HG02981 (cell line): ENCODE results near the gene KRTAP29-1.

Experiments used
- ATAC-seq: cut with Tn5 transposase; IDR thresholded peaks from one replicate; pipeline ENCODE4 v1.9.1; 2021; ENCODE audit warnings: mild to moderate bottlenecking, moderate library complexity; ENCODE audit not compliant: unreplicated experiment

The KRTAP29-1 gene

GRCh38 chr17:41329279-41329948 is 26.8 kb upstream of the KRTAP29-1 start:
- ATAC-seq, result no peak

- ATAC-seq, result no peak
These were observed 25.6 kb upstream of the KRTAP29-1 start for GRCh38 chr17:41328207-41328606.

GRCh38 chr17:41327411-41328120 is 24.9 kb upstream of the KRTAP29-1 start:
- no peak for ATAC-seq

DNA sequence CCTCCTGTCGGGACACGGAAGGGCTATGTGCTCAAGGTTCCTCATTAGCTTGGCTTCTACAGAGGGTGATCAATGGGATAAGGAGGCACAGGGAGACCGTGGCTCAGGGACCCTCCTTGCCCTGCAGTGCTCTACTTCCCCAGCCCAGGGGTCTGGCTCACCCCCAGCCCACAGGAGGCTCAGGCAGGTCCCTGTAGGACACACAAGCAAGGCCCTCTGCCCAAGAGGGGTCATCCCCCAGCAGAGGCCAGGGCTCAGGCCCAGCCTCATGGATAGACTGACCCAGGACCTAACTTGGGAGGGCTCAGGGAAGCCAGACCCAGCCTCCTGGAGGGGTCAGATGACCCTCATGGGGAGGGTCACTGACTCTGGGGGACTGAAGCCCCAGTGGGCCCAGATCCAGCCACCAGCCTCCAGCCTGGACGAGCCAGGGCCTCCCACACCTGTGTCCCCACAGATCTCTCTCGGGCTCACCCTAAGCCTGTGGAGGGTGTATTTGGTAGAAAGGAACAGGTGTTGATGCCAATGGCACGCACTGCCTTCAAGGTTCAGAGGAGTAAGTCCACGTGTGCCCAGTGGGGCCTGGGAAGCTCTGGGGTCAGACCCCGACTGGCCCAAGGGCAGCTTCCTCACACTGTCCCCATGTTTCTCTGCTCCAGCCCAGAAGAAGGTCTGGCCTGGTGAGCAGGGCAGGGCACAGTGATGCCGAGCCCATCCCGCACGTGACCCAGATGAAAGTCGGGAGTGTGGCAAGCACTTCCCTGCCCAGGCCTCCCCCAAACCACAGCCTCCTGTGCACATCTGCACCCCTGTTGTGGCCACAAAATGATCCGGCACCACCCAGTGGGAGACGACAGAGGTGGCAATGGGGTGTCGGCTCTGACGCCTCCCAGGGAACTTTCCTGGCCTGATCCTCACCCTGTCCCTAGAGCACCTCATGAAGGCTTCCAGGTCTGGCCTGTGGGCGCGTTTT is 23.8 kb upstream of the KRTAP29-1 start:
- no peak for ATAC-seq

GRCh38 chr17:41325611-41326010 is 23.0 kb upstream of the KRTAP29-1 start:
- ATAC-seq, result no peak

- no peak for ATAC-seq
These were observed 22.5 kb upstream of the KRTAP29-1 start for GRCh38 chr17:41325126-41325525.

- ATAC-seq, result no peak
These were observed 21.8 kb upstream of the KRTAP29-1 start for GRCh38 chr17:41324180-41325075.

DNA sequence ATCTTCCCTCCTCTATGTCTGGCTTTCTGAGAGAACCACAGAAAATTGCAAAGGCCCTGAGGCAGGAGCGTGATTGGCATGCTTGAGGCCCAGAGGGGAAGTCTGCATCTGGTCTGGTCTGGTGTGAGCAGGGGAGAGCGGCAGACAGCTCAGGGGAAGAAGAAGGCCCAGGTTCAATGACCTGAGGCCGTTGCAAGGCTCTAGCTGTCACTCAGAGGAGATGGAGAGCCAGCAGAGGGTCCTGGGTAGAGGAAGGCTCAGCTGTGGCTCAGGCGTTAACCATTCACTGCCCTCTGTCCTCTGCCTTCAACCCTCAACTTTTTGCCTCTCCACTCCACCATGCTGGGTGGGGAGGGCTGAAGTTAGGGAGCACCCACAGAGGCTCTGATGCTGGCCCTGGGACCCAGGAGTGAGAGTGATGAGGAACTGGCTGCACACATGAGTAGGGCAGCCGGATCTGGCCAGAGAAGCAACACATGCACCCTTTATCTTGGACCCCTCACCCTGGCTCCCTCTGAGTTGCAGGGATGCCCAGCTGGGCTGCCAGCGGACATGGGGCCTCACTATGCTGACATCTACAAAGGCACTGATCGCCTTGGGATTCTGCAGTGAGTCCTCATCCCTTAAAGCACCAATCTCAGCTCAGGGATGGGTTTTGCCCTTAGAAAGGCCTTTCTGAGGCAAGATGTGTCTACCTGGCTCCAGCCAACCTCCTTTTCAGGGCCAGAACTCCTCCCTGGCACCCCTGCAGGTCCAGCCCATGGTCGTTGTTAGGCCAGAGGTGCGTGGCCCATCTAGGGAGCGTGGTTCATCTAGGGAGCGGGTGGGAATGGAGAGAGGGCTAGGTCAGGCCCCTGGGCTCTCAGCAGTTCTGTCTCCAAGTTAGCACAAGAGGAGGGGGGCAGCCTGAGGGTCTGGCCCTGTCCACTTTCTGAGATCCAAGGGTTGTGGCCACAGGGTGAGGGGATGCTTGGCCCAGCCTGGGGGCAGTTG is 20.5 kb upstream of the KRTAP29-1 start:
- ATAC-seq, result no peak

GRCh38 chr17:41322094-41322902 is 19.6 kb upstream of the KRTAP29-1 start:
- no peak for ATAC-seq

DNA sequence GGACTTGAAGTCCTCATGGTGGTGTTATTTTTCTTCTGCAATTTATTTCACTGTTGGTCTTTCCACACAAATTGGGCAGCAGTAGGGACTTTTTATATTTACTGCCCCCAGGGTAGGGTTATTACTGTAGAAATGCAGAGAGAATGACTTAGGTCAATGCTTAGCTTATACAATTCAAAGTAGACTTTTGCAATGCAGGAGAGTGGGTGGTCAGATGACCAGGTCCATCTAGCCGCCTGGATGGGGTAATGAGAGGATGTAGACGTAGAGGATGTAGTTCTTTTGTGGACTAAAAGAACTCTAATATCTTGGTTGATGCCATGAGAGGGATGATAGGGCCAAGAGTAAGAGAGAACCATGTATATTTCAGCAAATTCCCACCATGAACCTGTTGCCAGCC is 15.6 kb upstream of the KRTAP29-1 start:
- no peak for ATAC-seq

GRCh38 chr17:41315814-41316445 is 13.3 kb upstream of the KRTAP29-1 start:
- no peak for ATAC-seq

GRCh38 chr17:41315204-41315794 is 12.6 kb upstream of the KRTAP29-1 start, which contains the start of gene KRTAP17-1:
KRTAP17-1 (minus strand) TSS chr17:41315710; CDS start chr17:41315650, 60 bp downstream.
- no peak for ATAC-seq

DNA sequence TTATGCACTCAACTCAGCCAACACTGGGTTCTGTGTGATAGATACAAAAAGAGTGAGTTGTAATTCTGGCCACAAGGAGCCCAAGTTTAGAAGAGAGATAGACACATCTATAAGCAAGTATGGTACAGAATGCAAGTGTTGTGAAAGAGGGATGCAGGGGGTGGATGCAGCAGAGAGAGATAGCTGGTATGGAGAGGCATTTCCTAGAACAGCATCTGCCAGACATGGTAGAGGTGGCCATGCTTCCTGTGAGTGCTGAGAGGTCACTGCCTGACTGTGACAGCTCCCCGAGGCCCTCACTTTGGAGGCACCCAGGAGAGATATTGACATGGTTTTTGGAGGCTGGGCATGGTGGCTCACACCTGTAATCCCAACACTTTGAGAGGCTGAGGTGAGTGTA is 8.5 kb upstream of the KRTAP29-1 start:
- no peak for ATAC-seq

DNA sequence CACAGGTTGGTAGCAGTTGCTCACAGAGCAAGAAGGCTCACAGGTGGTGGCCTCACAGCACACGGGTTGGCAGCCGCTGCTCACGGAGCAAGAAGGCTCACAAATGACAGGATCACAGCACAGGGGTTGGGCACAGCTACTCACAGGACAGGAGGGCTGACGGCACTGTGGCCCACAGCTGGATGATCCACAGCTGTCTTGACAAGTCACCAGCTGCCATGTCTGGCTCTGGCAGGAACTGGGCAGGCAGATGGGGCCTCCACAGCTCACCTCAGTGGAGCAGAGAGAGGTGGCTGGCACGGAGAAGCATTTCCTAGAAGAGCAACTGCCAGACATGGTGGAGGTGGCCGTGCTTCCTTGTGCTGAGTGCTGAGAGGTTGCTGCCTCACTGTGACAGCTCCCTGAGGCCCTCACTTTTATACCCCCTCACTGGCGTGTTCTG is 6.3 kb upstream of the KRTAP29-1 start, which contains the start of gene KRTAP16-1:
Gene KRTAP16-1 (minus strand): TSS at position 392 of the 442 bp plus-strand sequence. CDS start 56 bp downstream, at position 336.
- ATAC-seq, result no peak

- ATAC-seq, result no peak
These were observed 5.7 kb upstream of the KRTAP29-1 start for GRCh38 chr17:41308251-41308917.

DNA sequence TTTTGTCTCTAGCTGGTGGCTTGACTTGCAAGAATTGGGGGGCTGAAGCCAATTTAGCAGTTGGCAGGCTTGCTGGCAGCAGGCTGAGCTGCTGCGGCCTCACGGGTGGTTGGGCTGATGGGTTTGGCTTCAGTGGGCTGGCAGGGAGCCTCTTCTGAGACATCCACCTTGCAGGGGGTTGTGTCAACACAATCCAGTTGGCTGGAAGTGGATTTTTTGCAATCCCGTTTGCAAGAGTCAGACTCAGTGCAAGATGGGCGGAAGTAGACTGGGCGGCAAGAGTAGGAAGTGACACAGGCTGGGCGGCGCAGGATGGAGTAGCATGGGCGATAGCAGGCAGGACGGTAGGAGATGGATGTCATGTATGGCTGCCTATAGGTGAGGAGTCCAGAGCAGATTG is 5.0 kb upstream of the KRTAP29-1 start:
- no peak for ATAC-seq

DNA sequence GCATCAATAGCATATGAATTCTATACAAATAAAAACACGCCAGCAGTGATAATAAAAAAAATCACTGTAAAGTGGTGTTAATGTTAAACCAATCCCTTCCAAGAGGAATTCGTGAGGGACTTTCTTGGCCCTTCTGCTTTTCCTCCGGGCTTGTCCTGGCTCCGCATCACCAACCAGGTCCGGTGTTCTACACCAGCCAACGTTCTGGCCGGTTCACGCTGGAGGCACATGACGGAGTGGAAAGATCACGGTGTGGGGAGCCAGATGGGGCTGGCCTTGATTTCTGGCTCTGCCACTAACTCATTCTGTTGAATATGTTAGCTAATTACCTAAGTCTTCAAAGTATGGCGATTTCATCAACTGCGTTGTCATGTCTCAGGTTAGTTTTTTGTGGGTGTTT is 1.4 kb upstream of the KRTAP29-1 start:
- ATAC-seq, result no peak
